Fibroblast of skin of back (primary cell): ENCODE results near the gene RHBDL3.
"Not testable (repeated sequence)": the region's sequence is repeated elsewhere in the genome, so short reads cannot be mapped to it uniquely, and the experiment has no call there.

Source experiments
- DNase-seq: peaks from one replicate; pipeline ENCODE4 v3.0.0-alpha.2; 2013

Gene RHBDL3

GRCh38 chr17:32331243-32332040 is 65.8 kb downstream of the RHBDL3 start:
- DNase-seq: no peak

DNA sequence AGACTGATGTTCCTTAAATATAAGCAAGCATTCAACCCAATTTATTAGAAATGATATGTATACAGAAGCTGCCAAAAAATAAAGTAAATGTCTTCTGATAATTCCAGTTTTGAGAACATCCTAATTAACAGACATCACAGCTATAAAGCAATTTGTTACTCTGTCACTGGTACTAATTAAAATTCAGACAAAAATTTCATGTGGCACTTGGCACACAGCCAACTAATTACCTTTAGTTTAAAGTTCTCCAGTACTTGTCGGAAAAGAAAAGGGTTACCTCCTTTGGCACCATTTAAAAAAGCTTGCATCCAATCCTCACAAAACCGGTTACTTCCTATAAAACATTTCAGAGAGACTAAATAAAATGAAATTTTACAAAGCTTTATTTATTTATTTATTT is 67.6 kb downstream of the RHBDL3 start:
- DNase-seq: no peak

DNA sequence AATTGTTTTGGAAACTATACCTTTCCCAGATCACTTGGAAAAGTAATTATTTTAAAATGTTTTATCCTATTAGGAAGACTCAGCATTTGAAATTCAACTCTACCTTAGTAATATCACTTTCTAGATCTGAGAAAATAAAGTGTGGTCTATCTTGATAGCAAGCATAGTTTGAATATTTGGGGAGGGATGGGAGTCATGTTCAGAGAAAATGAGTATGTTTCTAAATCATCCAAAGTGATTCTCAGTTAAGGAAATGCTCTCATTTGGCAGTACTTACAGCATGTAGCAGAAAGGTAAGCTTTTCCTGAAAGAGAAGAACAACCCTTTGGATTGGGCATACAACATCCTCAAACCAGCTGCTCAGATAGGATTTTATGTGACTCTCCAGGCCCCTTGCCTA is 69.4 kb downstream of the RHBDL3 start:
- DNase-seq: peak; percentile 43

DNA sequence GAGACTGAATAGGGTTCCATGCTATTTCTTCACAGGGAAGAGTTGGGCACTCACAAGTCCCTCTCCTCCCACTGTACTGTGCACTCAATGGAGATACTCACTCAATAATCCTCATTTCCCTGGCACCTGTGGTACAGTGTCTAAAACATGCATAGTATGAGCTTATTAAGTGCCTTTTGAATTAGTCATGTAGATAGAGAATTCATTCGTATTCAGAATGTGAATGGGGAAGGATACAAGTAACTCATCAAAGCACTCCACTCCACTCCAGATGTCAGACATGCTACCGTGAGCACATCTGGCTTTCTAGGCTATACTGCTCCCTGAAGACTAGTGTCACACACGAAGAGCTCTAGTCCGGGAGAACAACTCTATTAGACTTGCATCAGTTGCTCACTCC is 70.1 kb downstream of the RHBDL3 start:
- DNase-seq: peak; percentile 91

DNA sequence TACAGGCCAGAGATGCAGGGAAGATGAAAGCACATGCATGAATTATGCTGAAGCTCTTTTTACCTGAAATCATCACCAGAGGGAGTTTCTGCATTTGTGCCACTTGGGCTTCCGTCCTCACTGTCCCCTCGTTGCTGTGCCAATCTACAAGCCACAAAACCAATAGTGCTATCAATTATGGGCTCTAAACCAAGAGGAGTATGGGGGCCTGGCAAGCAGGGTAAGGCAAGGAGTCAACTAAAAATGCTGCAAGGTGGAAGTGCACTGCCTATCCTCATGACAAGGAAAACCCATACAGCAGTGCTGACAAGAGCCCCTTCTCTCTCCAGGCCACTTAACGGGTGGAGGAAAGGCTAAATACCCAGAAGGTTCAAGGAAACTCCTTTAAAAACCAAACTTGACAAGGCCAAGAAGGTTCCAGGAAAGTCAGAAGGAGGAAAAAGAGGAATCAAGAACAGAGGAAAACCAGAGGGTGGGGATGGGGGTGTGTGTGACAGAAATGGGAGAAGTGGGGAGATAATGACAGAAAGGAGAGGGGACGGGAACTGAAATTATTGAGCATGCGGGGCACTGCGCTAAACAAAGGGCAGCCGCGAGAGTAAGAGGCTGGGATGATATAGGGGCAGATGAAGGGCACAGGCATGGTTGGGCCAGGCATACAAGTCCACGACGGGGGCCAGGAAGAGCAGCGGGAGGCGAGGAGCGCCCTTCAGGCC is 75.7 kb downstream of the RHBDL3 start:
- DNase-seq: peak; percentile 33

- peak; percentile 74 for DNase-seq
Observed at GRCh38 chr17:32341857-32342602, 76.4 kb downstream of the RHBDL3 start, which contains the start of gene C17orf75. Gene C17orf75, minus strand, starts transcription at chr17:32342173. Its CDS starts 34 bp downstream, at chr17:32342139.

- DNase-seq: no peak
Observed at GRCh38 chr17:32342603-32343325, 77.1 kb downstream of the RHBDL3 start.

DNA sequence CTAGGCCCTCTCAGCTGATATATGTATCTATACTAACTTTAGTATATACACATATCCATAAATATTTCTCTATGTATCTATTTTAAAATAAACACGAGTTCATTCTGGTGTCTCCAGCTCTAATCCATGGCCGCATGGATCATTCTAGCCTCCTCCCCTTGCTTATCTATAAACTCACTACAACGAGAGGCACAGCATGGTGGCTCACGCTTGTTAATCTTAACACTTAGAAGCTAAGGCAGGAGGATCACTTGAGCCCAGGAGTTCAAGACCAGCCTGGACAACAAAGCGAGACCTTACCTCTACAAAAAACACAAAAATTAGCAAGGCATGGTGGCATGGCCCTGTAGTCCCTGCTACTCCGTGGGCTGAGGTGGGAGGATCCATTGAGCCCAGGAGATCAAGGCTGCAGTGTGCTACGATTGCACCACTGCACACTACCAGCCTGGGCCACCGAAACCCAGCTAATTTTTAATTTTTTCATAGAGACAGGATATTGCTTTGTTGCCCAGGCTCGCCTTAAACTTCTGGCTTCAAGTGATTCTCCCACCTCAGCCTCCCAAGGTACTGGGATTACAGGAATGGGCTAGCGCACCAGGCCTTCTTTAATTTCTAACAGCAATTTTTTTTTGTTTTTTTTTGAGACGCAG is 80.4 kb downstream of the RHBDL3 start:
- no peak for DNase-seq

DNA sequence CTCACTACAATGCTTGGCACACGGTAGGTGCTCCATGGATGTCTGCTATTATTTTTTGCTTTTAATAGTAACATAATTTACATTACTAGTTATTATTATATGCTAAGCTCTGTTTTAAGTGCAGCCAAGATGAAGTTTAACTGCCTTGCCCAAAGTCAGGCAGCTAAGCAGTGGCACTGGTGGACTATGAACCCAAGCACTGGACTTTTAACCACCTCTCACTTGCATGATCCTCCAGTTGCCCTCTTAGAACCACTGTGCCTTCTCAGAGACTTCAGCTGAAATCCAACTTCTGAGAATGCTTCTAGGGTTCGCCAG is 82.8 kb downstream of the RHBDL3 start:
- no peak for DNase-seq

- no peak for DNase-seq
Observed at GRCh38 chr17:32349503-32349853, 83.8 kb downstream of the RHBDL3 start.

DNA sequence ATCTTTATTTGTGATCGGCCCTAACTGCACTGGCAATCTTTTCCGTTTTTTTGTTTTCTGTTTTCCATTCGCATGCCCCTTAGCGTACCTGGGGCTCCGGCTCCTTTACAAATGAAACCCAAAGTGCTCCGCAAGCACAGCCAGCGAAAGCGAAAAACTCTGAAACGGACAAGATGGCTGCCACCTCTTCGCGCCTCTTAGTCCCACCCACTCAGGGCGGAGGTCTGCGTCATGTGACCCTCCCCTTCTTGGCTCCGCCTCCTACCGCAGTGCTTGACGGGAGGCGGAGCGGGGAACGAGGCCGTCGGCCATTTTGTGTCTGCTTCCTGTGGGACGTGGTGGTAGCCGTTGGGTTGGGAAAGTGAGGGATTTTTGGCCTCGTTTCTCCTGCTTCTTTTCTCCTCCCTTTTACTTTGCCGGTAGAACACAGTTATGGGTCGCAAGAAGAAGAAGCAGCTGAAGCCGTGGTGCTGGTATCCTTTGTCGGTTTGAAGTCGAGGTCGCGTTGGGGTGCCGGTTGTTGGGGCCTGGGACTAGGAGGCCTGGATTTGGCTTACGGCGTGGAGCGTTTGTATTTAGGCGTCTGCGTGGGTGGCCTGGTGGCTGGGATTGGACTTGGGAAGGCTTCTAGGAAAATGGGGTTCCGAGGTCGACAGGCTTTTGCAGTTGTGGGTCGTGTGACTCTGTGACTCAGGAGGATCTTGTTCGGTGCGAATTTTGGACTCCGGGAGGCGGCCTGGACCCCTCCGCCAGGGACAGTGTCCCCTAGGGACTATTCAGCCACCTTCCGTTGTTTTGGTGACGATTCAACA is 84.4 kb downstream of the RHBDL3 start, which contains the start of gene ZNF207:
TSS of gene ZNF207 (plus strand) at position 304 of the 812 bp plus-strand sequence. CDS start at position 433, 129 bp downstream.
- peak; percentile 96 for DNase-seq

DNA sequence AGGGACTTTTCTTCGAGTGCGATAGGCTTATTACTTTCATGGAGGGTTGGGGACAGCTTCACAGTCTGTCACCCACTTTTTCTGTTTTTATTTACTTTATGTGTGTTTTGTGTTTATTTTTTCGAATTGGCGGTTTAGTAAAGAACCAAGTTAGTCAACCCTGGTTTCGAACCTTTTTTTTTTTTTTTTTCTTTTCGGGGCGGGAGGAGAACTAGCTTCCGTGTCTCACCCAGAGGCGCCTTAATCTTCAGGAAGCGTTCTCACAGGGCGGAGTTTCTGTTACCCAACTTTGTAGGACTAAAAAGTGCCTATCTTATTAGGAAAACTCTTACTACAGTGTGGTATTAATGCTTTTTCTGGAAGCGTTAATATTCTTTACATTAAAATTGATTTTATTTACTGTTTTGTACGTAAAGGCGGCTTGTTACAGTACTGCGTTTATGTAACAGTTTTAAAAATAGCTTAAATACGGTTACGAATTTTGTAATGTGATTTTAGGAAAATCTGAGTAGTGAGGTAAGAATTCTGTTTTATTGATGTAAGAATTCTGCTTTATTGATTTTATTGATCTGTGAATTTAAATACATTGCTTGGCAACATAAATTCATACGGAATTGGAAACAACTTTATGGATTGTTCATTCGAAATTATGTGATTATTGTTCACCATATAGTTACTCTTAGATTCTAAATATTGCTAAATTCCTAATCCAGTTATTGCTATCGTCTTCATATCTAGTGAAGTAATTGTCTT is 85.2 kb downstream of the RHBDL3 start:
- peak; percentile 66 for DNase-seq

- not testable (repeated sequence) for DNase-seq
Observed at GRCh38 chr17:32352734-32353133, 87.1 kb downstream of the RHBDL3 start.

DNA sequence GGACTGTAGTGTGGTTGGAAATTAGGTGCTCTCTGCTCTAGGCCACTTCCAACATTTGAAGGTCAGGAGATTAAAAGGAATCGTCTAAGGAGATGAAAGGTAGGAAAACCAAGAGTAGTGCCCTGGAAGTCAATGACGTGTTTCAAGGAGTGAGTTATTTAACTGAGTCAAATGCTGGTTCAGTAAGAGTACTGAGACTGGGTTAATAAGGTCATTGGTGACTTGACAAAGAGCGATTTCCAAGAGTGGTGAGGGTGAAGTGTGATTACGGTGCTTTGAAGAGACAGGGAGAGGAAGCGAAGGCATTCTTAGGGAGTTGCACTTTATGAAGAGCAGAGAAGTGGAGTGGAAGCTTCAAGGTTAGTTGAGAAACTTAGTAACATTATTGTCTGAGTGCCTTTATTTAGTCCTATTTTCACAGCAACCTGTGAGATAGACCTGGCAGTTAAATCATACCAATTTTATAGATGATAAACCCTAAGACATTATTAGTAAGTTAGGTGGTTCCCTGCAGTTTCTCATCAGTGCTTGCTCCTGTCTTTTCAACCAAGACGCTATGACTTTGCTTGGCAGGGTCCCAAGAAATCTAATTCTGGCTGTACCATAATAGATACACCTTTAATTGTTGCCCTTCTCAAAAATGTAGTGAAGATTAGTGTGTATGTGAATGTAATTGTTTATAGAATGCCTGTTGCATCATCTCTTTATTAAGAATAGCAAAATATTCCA is 90.2 kb downstream of the RHBDL3 start:
- DNase-seq: no peak

DNA sequence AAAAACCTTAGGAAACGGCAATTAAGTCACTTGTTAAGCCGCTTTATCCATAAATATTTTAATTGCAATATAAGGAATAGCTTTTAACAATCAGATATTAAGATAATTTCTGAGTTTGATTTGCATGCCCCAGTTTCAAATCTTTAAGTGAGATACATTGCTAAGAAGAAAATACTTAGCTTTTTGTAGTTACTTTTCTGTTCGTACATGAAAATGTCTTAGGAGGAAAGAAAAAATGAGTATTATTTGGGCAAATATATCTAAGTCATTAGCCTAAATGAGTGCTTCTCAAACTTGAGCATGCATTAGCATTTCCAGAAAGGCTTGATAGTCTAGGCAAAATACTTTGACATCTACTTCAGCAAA is 90.7 kb downstream of the RHBDL3 start:
- no peak for DNase-seq

GRCh38 chr17:32356750-32357149 is 91.1 kb downstream of the RHBDL3 start:
- no peak for DNase-seq

- no peak for DNase-seq
Observed at GRCh38 chr17:32357615-32358014, 92.0 kb downstream of the RHBDL3 start.

DNA sequence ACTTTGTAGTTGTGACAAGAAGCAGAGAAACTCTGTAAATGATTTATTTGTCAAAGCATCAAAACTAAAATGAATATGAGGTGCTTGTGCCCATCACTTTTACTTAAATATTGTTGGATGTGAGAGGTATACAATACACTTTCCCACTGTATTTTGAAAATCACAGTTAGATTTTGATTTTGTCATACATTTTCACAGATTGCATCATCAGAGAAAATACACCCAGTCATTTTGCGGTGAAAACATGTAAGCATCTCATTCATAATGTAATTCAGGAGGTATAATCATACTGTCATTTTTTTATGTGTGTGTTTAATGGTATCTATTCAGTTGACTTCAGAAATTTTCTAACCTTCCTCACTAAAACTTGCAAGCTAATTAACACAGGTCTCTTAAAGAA is 95.6 kb downstream of the RHBDL3 start:
- DNase-seq: no peak

DNA sequence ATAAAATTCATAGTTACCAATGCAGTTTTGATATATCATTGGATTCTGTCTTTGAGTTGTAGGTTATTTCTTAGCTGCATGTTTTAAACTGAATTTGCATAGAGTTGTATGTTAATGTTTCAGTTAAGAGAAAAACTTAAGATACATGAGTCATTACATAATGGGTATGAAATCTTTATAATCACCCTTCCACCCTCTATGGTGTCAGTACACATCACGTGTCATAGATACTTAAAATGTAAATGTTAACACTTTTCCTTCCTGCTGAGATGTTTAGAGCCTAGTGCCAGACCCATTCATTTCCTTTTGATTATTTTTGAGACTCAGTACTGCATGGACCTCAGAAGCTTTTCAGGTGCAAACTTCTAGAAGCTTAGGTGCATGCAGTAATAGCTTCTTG is 104.8 kb downstream of the RHBDL3 start:
- no peak for DNase-seq
